PC-9 (cell line): ENCODE results near the gene NUBP2. TPM values are rescaled to one million over a fixed set of nuclear protein-coding genes. Genes with fewer than 3 reads are reported as not detected.

Source experiments
- BruUV-seq: library from RNA; stranded (reverse); fragments of 400-500 nt; replicated peaks from 2 replicates; lab custom pipeline; 2021; lab: Mats Ljungman, UMichigan
- CTCF ChIA-PET: fragments of 300-600 bp; sonication (Branson Sonifier 250); formaldehyde crosslinking; loops from one replicate; lab custom pipeline; 2022; ENCODE audit warnings: antibody characterized with exemption; lab: Charles Lee
- POLR2A ChIA-PET: fragments of 300-600 bp; sonication (Branson Sonifier 250); formaldehyde crosslinking; loops from one replicate; lab custom pipeline; 2022; ENCODE audit warnings: antibody characterized with exemption; ENCODE audit not compliant: unreplicated experiment; lab: Charles Lee
- DNase-seq, 2 experiments: peaks; one replicate each; pipeline versions ENCODE4 v3.0.0 to v3.0.0-alpha.2; 2015 to 2022; ENCODE audit warnings: mixed read lengths in 1 of 2
- H2AFZ ChIP-seq: fragments of 200-600 bp; sonication (generic); 2 replicates; pipeline ENCODE4 v1.8.1; 2017; ENCODE audit warnings: antibody characterized with exemption
- H3F3A ChIP-seq: fragments of 200-600 bp; sonication (generic); 2 replicates; pipeline ENCODE4 v1.8.1; 2017; ENCODE audit warnings: antibody characterized with exemption, mild to moderate bottlenecking, low read depth; ENCODE audit not compliant: insufficient read depth
- H3K27ac ChIP-seq: fragments of 200-600 bp; sonication (generic); 2 replicates; pipeline ENCODE4 v1.6.1; 2016; ENCODE audit warnings: mixed run types
- H3K27me3 ChIP-seq: fragments of 200-600 bp; sonication (generic); 2 replicates; pipeline ENCODE4 v1.6.1; 2016; ENCODE audit warnings: low read depth, mixed run types; ENCODE audit not compliant: insufficient read depth
- H3K36me3 ChIP-seq: fragments of 200-600 bp; sonication (generic); 2 replicates; pipeline ENCODE4 v1.6.1; 2016; ENCODE audit warnings: low read depth, mixed run types
- H3K4me1 ChIP-seq: fragments of 200-600 bp; sonication (generic); replicated peaks from 2 replicates; pipeline ENCODE4 v1.6.1; 2016; ENCODE audit warnings: mixed run types; ENCODE audit not compliant: insufficient read depth
- H3K4me2 ChIP-seq: fragments of 200-600 bp; sonication (generic); 2 replicates; pipeline ENCODE4 v1.6.1; 2017; ENCODE audit warnings: mixed run types
- H3K4me3 ChIP-seq: fragments of 200-600 bp; sonication (generic); 2 replicates; pipeline ENCODE4 v1.6.1; 2016; ENCODE audit warnings: mixed run types
- H3K79me2 ChIP-seq: fragments of 200-600 bp; sonication (generic); 2 replicates; pipeline ENCODE4 v1.6.1; 2017; ENCODE audit warnings: low read depth, mixed run types
- H3K9me2 ChIP-seq: fragments of 200-600 bp; sonication (generic); 2 replicates; pipeline ENCODE4 v1.8.1; 2017; ENCODE audit warnings: mild to moderate bottlenecking; ENCODE audit not compliant: insufficient read depth
- H3K9me3 ChIP-seq: fragments of 200-600 bp; sonication (generic); 2 replicates; pipeline ENCODE4 v1.8.1; 2016; ENCODE audit warnings: low read depth; ENCODE audit not compliant: insufficient read depth
- H4K20me1 ChIP-seq: fragments of 200-600 bp; sonication (generic); 2 replicates; pipeline ENCODE4 v1.8.1; 2017; ENCODE audit not compliant: insufficient read depth
- EZH2 ChIP-seq: fragments of 200-600 bp; sonication (generic); IDR thresholded peaks from 2 replicates; pipeline ENCODE4 v1.8.0; 2017; ENCODE audit warnings: antibody characterized with exemption, low read depth
- intact Hi-C: fragments of 100-400 bp; cut with micrococcal nuclease; formaldehyde crosslinking; loops from one replicate; pipeline ENCODE4 v1.10.0; 2022; ENCODE audit not compliant: unreplicated experiment
- total RNA-seq: library from RNA; stranded (reverse); gene quantifications from 2 replicates; pipeline ENCODE4 v1.2.3, GENCODE V29; 2021
- TF ChIP-seq, protein P1 (sequence below): fragments of 200-600 bp; sonication (generic); conservative IDR thresholded peaks from 2 replicates; pipeline ENCODE4 v1.6.1; 2017; ENCODE audit warnings: mixed run types, antibody characterized with exemption, mild to moderate bottlenecking, moderate library complexity

NUBP2 gene
- total RNA-seq, 1 experiment from 2014 or later, result 80.0 TPM

DNA sequence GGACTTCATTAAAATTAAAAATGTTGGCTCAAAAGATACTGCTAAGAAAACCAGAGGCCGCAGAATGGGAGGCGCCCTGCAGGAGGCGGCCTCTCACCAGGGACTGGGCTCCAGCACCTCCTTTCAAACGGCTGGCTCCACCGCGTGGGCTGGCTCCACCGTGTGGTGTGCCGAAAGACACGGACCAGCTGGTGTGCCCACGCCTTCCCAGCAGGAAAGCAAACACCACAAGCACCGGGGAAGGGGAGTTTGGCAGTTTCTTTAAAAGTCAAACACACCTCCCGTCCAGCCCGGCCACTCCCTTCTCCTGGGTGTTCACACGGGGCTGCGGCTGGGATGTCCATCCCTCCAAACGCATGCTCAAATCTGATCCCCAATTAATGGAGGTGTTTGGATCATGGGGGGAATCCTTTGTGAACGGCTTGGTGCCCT is 30.0 kb downstream of the NUBP2 start:
- ChIA-PET POLR2A (no interaction called here), CTCF (no interaction called here)
- no peaks in the 10 kb centered on the region for H4K20me1 ChIP-seq
- 0 out of 2 replicates have a peak, but pooled peaks cover 6% of the 10 kb centered on the region for H3K36me3 ChIP-seq
- H3F3A ChIP-seq, result peaks cover 9% of the 10 kb centered on the region; the same call in 1 of the 2 replicates
- H3K4me2 ChIP-seq, result no peak overlapping the region
- no peak overlapping the region for H3K27ac ChIP-seq
- H3K4me3 ChIP-seq, result no peak overlapping the region
- H3K4me1 ChIP-seq, result no peaks in the 10 kb centered on the region
- H3K79me2 ChIP-seq, result no peaks in the 10 kb centered on the region
- H3K9me3 ChIP-seq, result no peaks in the 10 kb centered on the region
- DNase-seq, result no peak
- intact Hi-C loops, result no loop called here
- H2AFZ ChIP-seq, result no peak overlapping the region
- TF ChIP-seq, protein P1, sequence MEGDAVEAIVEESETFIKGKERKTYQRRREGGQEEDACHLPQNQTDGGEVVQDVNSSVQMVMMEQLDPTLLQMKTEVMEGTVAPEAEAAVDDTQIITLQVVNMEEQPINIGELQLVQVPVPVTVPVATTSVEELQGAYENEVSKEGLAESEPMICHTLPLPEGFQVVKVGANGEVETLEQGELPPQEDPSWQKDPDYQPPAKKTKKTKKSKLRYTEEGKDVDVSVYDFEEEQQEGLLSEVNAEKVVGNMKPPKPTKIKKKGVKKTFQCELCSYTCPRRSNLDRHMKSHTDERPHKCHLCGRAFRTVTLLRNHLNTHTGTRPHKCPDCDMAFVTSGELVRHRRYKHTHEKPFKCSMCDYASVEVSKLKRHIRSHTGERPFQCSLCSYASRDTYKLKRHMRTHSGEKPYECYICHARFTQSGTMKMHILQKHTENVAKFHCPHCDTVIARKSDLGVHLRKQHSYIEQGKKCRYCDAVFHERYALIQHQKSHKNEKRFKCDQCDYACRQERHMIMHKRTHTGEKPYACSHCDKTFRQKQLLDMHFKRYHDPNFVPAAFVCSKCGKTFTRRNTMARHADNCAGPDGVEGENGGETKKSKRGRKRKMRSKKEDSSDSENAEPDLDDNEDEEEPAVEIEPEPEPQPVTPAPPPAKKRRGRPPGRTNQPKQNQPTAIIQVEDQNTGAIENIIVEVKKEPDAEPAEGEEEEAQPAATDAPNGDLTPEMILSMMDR, result 0 out of 2 replicates have a peak, but pooled peaks have one; percentile 27
- no peak for TF ChIP-seq EZH2
- no peaks in the 10 kb centered on the region for H3K27me3 ChIP-seq
- no TSS peak for BruUV-seq
- H3K9me2 ChIP-seq, result no peaks in the 10 kb centered on the region

DNA sequence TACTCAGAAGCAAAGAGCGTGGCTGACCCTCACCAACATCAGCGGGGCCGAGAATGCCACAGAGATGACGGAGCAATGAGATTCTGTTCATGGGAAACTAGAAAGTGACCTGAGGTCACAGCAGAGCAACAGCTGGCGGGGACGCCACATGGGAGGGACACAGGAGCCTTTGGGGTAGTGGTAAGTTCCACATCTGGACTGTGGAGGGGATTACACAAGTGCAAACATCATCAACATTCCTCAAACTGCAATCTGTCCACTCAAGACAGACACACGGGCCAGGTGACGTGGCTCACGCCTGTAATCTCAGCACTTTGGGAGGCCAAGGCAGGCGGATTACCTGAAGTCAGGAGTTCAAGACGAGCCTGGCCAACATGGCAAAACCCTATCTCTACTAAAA is 32.7 kb downstream of the NUBP2 start:
- Histone ChIP-seq H3K27me3 (no peaks in the 10 kb centered on the region), H3K4me3 (no peak overlapping the region), H3K27ac (no peak overlapping the region), H3K36me3 (0 out of 2 replicates have a peak, but pooled peaks cover 6% of the 10 kb centered on the region), H3F3A (peaks cover 9% of the 10 kb centered on the region; the same call in 1 of the 2 replicates), H3K4me1 (no peaks in the 10 kb centered on the region), H3K9me2 (no peaks in the 10 kb centered on the region), H3K4me2 (no peak overlapping the region), H2AFZ (no peak overlapping the region), H4K20me1 (no peaks in the 10 kb centered on the region), H3K9me3 (no peaks in the 10 kb centered on the region), H3K79me2 (no peaks in the 10 kb centered on the region)
- DNase-seq, result no peak
- ChIA-PET CTCF (no interaction called here), POLR2A (no interaction called here)
- intact Hi-C loops, result no loop called here
- no TSS peak for BruUV-seq
- TF ChIP-seq, protein P1, result no peak
- TF ChIP-seq EZH2, result no peak

DNA sequence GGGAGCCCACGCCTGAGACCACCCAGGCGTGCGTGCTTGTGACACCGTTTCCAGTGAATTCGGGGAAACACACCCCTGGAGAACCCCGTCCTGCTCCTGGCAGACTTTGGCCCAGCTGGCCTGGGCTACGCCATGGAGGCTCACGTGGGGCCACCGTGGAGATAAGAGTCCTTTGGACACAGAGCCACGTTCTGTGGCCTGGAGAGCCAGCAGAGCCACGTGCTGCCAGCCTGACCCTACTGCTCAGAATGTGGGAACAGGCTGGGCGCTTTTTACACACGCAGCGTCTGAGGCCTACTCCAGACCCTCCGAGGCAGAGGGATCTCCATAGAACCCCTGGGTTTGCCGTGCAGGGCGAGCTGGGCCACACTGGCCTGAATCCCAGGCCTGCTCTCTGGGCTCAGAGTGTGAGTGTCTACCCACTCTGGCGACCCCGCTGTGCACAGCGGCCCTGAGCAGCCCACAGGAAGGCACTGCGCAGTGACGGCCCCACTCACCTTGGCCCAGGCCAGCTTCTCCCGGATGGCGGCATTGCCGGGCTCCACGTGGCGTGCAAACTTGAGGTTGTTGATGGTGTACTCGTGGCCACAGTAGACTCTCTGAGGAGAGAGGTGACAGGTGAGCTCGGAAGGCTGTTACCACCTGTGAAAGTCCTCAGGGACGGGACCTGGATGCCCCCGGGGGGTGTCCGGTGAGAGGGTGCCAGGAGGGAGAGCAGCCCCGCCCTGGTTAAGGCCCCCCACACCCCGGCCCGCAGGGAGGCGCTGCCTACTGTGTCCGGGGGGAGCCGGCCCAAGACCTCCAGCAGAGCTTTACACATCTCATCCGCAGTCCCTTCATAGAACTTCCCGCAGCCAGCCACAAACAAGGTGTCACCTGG is 33.9 kb downstream of the NUBP2 start:
- 0 out of 2 replicates have a peak, but pooled peaks cover 6% of the 10 kb centered on the region for H3K36me3 ChIP-seq
- no peaks in the 10 kb centered on the region for H3K9me2 ChIP-seq
- no peaks in the 10 kb centered on the region for H3K79me2 ChIP-seq
- intact Hi-C loops, result no loop called here
- no peaks in the 10 kb centered on the region for H3K4me1 ChIP-seq
- H2AFZ ChIP-seq, result no peak overlapping the region
- no peaks in the 10 kb centered on the region for H3K27me3 ChIP-seq
- ChIA-PET CTCF (no interaction called here), POLR2A (no interaction called here)
- H3K4me3 ChIP-seq, result no peak overlapping the region
- H3K9me3 ChIP-seq, result no peaks in the 10 kb centered on the region
- H3K4me2 ChIP-seq, result no peak overlapping the region
- no peak for TF ChIP-seq EZH2
- TF ChIP-seq, protein P1, result no peak
- H4K20me1 ChIP-seq, result no peaks in the 10 kb centered on the region
- H3F3A ChIP-seq, result peaks cover 9% of the 10 kb centered on the region; the same call in 1 of the 2 replicates
- H3K27ac ChIP-seq, result no peak overlapping the region
- no peak for DNase-seq
- no TSS peak for BruUV-seq
